ENCODE results near the gene TRIM69. TPM values are rescaled to one million over a fixed set of nuclear protein-coding genes. Genes with fewer than 3 reads are reported as not detected.

Gene TRIM69
- total and polyA plus RNA-seq, 2 of the 8 experiments (the other 6 are each of a cell fraction or from before 2014, with no cell fraction given) = 4.3 to 6.2 TPM

DNA sequence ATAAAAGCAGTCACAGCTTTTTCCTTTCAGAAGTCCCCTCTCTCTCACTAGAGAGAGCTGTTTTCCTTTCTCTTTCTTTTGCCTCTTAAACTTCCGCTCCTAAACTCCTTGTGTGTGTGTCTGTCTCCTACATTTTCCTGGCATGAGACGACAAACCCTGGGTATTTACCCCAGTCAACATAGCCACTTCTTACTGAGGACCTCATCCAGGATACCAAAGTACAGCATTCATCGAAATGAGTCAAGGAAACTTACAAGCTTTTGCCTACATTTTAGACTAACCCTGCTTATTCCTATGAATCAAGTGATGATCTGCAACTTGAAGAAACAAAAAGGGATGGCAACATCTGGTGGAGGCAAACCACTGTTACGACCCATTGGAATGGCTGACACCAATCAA is 41.9 kb upstream of the TRIM69 start:
- Histone ChIP-seq H2BK12ac (ENCODE audit: low read depth, low read length) (no peak overlapping the region), H3K56ac (replicated peaks; ENCODE audit: insufficient read length, low read depth, low read length) (no peak overlapping the region), H3K9ac (replicated peaks in 1 of 4; ENCODE audit: extremely low read depth in 1 of 4, low read depth in 3 of 4, low read length in 3 of 4) (no peak overlapping the region), H3K4me2 (ENCODE audit: insufficient read depth in 1 of 2, low read depth in 2 of 2, low read length in 2 of 2) (no peak overlapping the region), H3K9me3 (ENCODE audit: insufficient read depth in 2 of 2, low read depth in 1 of 2, low read length in 1 of 2) (no peaks in the 10 kb centered on the region), H2BK15ac (ENCODE audit: low read length) (no peak overlapping the region), H2BK20ac (ENCODE audit: low read length) (no peak overlapping the region), H4K8ac (ENCODE audit: extremely low read depth, insufficient read depth, low read length) (no peak overlapping the region), H2BK5ac (ENCODE audit: low read depth, low read length) (no peak overlapping the region), H3K18ac (ENCODE audit: extremely low read depth, low read length) (no peak overlapping the region), H3K4me3 (ENCODE audit: extremely low read depth in 1 of 4, insufficient read depth in 2 of 4, low read depth in 3 of 4, low read length in 4 of 4) (no peak overlapping the region), H3K14ac (ENCODE audit: insufficient read length) (no peak overlapping the region), H4K20me1 (replicated peaks in 1 of 2; ENCODE audit: control insufficient read depth in 1 of 2, insufficient read depth in 2 of 2, low read length in 2 of 2) (no peaks in the 10 kb centered on the region), H4K5ac (ENCODE audit: insufficient read length, low read depth, low read length) (no peak overlapping the region), H3K23ac (ENCODE audit: insufficient read length) (no peak overlapping the region), H2BK120ac (replicated peaks; ENCODE audit: low read depth, low read length) (no peak overlapping the region), H4K91ac (replicated peaks; ENCODE audit: insufficient read length, low read length) (no peak overlapping the region), H2AFZ (ENCODE audit: low read length) (0 out of 2 replicates have a peak overlapping the region, but pooled peaks have one; percentile 72), H3K23me2 (ENCODE audit: low read depth, low read length) (no peaks in the 10 kb centered on the region), H3K27ac (ENCODE audit: low read depth, low read length) (no peak overlapping the region), H3K79me1 (ENCODE audit: low read depth, low read length) (no peaks in the 10 kb centered on the region), H3K27me3 (replicated peaks in 1 of 4; ENCODE audit: control insufficient read depth in 3 of 4, extremely low read depth in 1 of 4, insufficient read depth in 3 of 4, low read length in 3 of 4) (no peaks in the 10 kb centered on the region), H3K36me3 (ENCODE audit: control insufficient read depth in 2 of 4, insufficient read depth in 4 of 4, low read length in 3 of 4) (no peaks in the 10 kb centered on the region), H2AK5ac (ENCODE audit: low read depth, low read length) (no peak overlapping the region), H3K4me1 (replicated peaks in 1 of 4; ENCODE audit: control insufficient read depth in 3 of 4, insufficient read depth in 4 of 4, low read length in 3 of 4) (no peaks in the 10 kb centered on the region), H3K79me2 (ENCODE audit: control insufficient read depth in 1 of 2, insufficient read depth in 2 of 2, low read length in 2 of 2) (no peaks in the 10 kb centered on the region), H3K4ac (replicated peaks; ENCODE audit: insufficient read length, low read depth, low read length) (no peak overlapping the region)
- no peak for FAIRE-seq
- TF ChIP-seq POLR2AphosphoS5 (IDR thresholded peaks at IDR 0.05; ENCODE audit: low read depth, low read length) (no peak), FOSL1 (IDR thresholded peaks at IDR 0.05; ENCODE audit: insufficient read depth, low read depth, low read length) (no peak)
- DNase-seq (ENCODE audit: low read depth in 1 of 2, low spot score in 2 of 2) = no peak
- 85% methylated on average over 4 of the region's 4 CpGs; no CpG with 5 or more reads in 1 of the 2 experiments for WGBS, 2 experiments (ENCODE audit: extremely low coverage in 1 of 2, insufficient coverage in 1 of 2, insufficient read length in 1 of 2, insufficient replicate concordance in 2 of 2, low coverage in 1 of 2, low lambda C conversion rate in 2 of 2, missing lambda C conversion rate in 1 of 2)
- POLR2A ChIA-PET (ENCODE audit: partially characterized antibody) = interaction anchor here (0.8 to 1.1 kb wide), 2 partner anchors 31 to 49 kb away, joined by 3 read pairs; partner anchors contain the start of gene SPG11
- CTCF ChIA-PET (ENCODE audit: partially characterized antibody) = interaction anchor here (1.0 kb wide), 1 partner anchor 42 kb away, joined by 3 read pairs; the partner anchor contains the start of gene TRIM69

Data from H1 (cell line).